ENCODE data around the gene SERP2.

Gene SERP2

DNA sequence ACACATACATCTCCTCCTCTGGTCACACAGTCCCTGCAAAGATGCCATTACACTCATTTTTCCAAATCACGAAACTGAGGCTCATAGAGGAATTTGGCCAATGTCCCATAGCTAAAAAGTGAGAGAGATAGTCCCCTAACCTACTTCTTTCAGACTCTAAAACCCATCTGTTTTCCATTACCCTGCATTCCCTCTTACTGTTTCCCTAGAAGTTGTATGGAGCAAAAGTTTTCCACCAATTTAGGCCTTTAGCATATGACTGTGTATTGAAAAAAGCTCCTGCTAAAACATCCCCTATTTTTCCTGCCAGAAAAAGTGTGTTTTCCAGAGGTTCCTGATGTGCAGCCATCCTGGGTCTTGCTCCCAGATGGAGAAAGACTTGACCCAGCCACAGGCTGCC is 16.3 kb downstream of the SERP2 start:
- FAIRE-seq = no peak

DNA sequence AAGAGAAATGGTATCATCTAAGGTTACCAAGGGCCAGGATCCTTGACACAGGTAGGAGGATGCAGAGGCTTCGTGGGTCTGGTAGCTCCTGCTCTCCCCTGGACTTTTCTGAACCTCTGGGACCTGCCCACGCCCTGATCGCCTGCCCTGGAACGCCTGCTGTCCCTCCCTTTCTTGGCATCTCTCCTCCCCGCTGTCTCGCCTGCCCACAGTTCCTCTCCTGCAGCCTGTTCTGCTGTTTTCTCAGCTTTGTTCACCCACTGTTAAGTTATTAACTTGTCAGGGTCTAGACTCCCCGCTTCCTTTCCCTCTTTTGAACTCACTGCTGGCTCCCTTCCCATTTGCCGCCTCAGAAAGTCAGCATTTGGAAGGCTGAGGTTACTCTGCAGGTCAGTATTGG is 19.8 kb downstream of the SERP2 start:
- FAIRE-seq = no peak

- FAIRE-seq = no peak
Measured at GRCh38 chr13:44394658-44395057, 21.0 kb downstream of the SERP2 start.

- FAIRE-seq = no peak
Measured at GRCh38 chr13:44395976-44396694, 22.5 kb downstream of the SERP2 start.

GRCh38 chr13:44396701-44397580 is 23.3 kb downstream of the SERP2 start:
- no peak for FAIRE-seq

- FAIRE-seq = no peak
Measured at GRCh38 chr13:44397766-44398223, 24.2 kb downstream of the SERP2 start.

DNA sequence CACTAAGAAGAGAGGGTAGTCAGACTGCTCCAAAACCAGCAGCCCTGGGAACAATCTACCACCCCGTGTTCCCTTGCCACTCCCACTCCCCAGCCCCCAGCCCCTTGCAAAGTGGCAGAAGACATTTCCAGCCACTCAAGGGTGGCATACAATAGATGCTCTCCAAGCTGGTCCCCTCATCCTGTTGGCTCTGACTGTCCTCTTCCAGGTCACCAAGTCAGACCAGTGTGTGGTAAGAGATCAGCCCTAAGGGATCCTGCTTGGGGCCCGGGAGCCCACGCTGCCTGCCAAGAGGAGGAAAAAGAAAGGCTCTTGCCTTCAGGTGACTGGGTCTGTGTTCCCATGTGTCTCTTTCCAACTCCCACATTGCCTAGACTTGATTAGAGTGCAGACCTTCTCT is 25.0 kb downstream of the SERP2 start:
- FAIRE-seq = no peak

- no peak for FAIRE-seq
Measured at GRCh38 chr13:44399074-44399473, 25.4 kb downstream of the SERP2 start.

DNA sequence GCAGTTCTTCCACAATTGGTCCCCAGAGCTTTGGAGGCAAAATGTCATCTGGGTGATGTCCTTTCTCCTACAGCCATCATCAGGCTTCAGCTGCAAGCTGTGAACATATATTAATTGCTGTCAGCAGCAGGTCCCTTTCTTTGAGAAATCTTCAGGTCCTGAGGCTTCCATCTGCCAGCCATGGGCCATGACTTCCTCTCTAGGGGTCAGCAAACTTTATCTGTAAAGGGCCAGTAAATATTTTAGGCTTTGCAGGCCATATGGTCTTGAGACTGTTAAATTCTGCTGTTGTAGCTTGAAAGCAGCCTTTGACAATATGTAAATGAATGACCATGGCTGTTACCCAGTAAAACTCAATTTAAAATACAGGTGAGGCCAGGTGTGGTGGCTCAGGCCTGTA is 27.1 kb downstream of the SERP2 start:
- FAIRE-seq = no peak

- no peak for FAIRE-seq
Measured at GRCh38 chr13:44401577-44401976, 28.0 kb downstream of the SERP2 start.

GRCh38 chr13:44402899-44403445 is 29.3 kb downstream of the SERP2 start:
- no peak for FAIRE-seq

DNA sequence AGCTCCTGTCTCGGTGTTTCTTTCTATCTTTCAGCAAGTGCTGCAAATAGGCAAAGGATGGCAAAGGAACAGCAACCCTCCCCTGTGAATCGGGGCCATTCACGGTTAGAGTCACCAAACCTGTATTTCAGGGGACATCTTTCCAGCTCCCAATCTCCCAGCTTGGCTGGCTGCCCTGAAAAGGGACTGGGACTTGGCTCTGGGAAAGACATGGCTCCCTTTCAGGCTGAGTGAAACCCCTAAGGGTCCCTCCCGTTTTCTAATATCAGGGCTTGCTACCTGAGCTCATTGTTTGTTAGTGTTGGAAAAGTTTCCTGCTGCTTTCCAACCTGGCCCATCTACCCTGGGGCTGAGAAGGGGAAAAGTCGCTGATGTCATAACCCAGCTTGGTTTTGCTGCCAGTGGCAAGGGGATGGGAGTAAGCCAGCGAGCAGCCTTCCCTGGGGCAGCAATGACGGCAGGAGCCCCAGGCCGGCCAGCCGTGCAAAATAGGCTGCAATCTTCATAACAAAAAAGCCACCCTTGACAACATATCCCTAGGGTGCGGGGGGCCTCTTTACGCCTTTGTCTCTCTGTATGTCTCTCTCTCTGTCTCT is 29.9 kb downstream of the SERP2 start:
- FAIRE-seq = no peak

- no peak for FAIRE-seq
Measured at GRCh38 chr13:44404261-44405132, 30.9 kb downstream of the SERP2 start.

DNA sequence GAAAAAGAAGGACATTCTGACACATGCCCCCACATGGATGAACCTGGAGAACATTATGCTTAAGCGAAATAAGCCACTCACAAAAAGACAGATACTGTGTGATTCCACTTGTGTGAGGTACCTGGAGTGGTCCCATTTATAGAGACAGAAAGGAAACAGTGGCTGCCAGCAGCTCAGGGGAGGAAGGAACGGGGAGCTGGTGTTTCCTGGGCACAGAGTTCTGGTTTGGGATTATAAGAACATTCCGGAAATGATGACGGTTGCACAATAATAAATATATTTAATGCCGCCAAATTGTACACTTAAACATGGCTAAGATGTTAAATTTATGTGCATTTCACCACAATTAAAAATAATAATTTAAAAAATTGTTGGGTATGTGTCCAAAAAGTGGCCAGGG is 33.0 kb downstream of the SERP2 start:
- FAIRE-seq = no peak

GRCh38 chr13:44407379-44407778 is 33.8 kb downstream of the SERP2 start:
- FAIRE-seq = no peak

- FAIRE-seq = no peak
Measured at GRCh38 chr13:44407891-44408290, 34.3 kb downstream of the SERP2 start.

GRCh38 chr13:44409595-44409994 is 36.0 kb downstream of the SERP2 start:
- no peak for FAIRE-seq

DNA sequence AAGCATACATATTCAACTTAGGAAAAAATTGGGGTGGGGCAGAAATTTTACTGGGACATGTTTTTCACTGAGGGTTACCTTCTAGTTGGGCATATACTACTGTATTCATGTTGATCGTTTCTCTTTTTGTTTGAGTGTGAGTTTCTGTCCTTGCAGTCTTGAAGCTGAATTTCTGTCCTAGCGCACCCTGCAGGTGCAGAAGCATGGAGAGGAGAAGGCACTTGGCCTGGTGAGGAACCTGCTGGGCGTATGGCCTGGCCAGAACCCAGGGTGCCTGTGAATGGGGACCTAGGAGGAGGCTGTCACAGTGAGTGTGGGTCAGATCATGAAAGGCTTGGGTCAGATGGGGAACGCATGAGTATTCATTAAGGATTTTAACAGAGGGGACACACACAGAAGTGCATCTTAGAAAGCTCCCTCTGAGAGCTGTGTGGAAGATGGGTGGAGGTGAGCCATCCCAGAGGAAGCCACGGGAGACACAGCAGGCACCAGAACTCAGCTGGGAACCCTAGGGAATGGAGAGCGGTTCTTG is 36.8 kb downstream of the SERP2 start:
- no peak for FAIRE-seq

- no peak for FAIRE-seq
Measured at GRCh38 chr13:44411841-44412240, 38.2 kb downstream of the SERP2 start.

GRCh38 chr13:44412346-44412935 is 38.8 kb downstream of the SERP2 start:
- FAIRE-seq = no peak

DNA sequence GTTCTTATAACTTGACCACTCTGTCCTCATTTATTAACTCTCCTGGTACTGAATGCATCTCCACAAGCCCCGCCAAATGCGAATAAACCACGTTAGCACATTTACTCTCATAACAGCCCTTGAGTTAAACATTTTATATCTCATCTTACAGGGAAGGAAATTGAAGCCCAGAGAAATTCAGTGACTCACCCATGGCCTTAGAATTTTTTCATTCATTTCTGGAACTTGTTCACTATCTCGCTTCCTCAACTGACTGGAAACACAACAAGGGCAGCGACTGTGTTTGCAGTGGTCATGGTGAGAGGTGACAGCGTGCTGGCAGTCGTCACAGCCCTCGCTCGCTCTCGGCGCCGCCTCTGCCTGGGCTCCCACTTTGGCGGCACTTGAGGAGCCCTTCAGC is 39.5 kb downstream of the SERP2 start:
- FAIRE-seq = no peak

DNA sequence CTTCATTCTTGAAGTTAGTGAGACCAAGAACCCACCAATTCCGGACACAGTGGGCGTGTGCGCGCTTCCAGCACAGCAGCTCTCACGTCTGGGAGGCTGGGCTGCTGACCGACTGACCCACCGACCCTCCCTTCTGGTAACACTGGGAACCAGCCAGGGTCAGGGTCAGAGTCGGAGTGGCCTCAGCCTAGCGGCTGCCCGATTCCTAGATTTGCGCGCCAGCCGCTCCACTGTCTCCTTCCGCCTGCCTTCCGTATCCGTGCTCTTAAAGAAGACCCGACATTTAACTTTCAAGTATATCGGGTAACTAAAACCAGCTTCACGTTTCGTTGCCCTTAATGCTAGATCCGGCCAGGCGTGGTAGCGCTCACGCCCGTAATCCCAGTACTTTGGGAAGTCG is 41.1 kb downstream of the SERP2 start:
- FAIRE-seq = no peak

Data from TTC549 (cell line).